GM19455 (cell line): ENCODE measurements around the gene METTL4.

ENCODE experiments used
- ATAC-seq: cut with Tn5 transposase; IDR thresholded peaks from one replicate; pipeline ENCODE4 v1.9.1; 2021; ENCODE audit not compliant: unreplicated experiment

METTL4 gene

GRCh38 chr18:2522112-2522511 lies 49.2 kb downstream of the METTL4 start:
- no peak for ATAC-seq

GRCh38 chr18:2518473-2518872 lies 52.8 kb downstream of the METTL4 start:
- ATAC-seq = no peak

- ATAC-seq = no peak
These were observed 55.2 kb downstream of the METTL4 start for GRCh38 chr18:2515908-2516625.

GRCh38 chr18:2515171-2515787 lies 56.0 kb downstream of the METTL4 start:
- ATAC-seq = no peak

GRCh38 chr18:2513616-2514015 lies 57.7 kb downstream of the METTL4 start:
- ATAC-seq = no peak

GRCh38 chr18:2512059-2512458 lies 59.2 kb downstream of the METTL4 start:
- no peak for ATAC-seq

- ATAC-seq = no peak
These were observed 59.9 kb downstream of the METTL4 start for GRCh38 chr18:2511451-2511850.

- no peak for ATAC-seq
These were observed 60.9 kb downstream of the METTL4 start for GRCh38 chr18:2510416-2510815.

GRCh38 chr18:2508678-2509077 lies 62.6 kb downstream of the METTL4 start:
- no peak for ATAC-seq

- no peak for ATAC-seq
These were observed 63.1 kb downstream of the METTL4 start for GRCh38 chr18:2508155-2508554.

- ATAC-seq = no peak
These were observed 66.7 kb downstream of the METTL4 start for GRCh38 chr18:2504642-2505041.

GRCh38 chr18:2502880-2503279 lies 68.4 kb downstream of the METTL4 start:
- ATAC-seq = no peak

GRCh38 chr18:2502394-2502793 lies 68.9 kb downstream of the METTL4 start:
- no peak for ATAC-seq

GRCh38 chr18:2497797-2498196 lies 73.5 kb downstream of the METTL4 start:
- ATAC-seq = no peak

- ATAC-seq = no peak
These were observed 75.9 kb downstream of the METTL4 start for GRCh38 chr18:2495381-2495780.

GRCh38 chr18:2494921-2495320 lies 76.4 kb downstream of the METTL4 start:
- ATAC-seq = no peak
